Esophagus (tissue), 2 donors: ENCODE results near the gene ITGB5. TPM values are rescaled to one million over a fixed set of nuclear protein-coding genes. Genes with fewer than 3 reads are reported as not detected.

Experiments
- H3K27ac ChIP-seq, 2 donors: one replicate each; pipeline ENCODE4 v1.5.1; 2013; ENCODE audit warnings: low read depth in 2 of 2, mild to moderate bottlenecking in 2 of 2, inconsistent platforms in 1 of 2, low read length in 1 of 2, moderate library complexity in 1 of 2
- H3K27me3 ChIP-seq, 2 donors: one replicate each; pipeline ENCODE4 v1.6.1; 2013; ENCODE audit warnings: low read length in 2 of 2, control low read depth in 1 of 2, mild to moderate bottlenecking in 1 of 2; ENCODE audit not compliant: insufficient read depth in 2 of 2, control insufficient read depth in 1 of 2
- H3K36me3 ChIP-seq, 2 donors: one replicate each; pipeline ENCODE4 v1.6.1; 2013; ENCODE audit warnings: low read length in 1 of 2; ENCODE audit not compliant: control insufficient read depth in 2 of 2, insufficient read depth in 2 of 2
- H3K4me1 ChIP-seq, 2 donors: one replicate each; pipeline ENCODE4 v1.6.1; 2013; ENCODE audit warnings: low read length in 1 of 2; ENCODE audit not compliant: control insufficient read depth in 2 of 2, insufficient read depth in 2 of 2
- H3K4me3 ChIP-seq, 2 donors: one replicate each; pipeline ENCODE4 v1.5.1; 2013; ENCODE audit warnings: low read length in 2 of 2, mild to moderate bottlenecking in 2 of 2, low read depth in 1 of 2, moderate library complexity in 1 of 2
- H3K9me3 ChIP-seq, 2 donors: one replicate each; pipeline ENCODE4 v1.6.1; 2013; ENCODE audit warnings: mild to moderate bottlenecking in 2 of 2, low read depth in 1 of 2, low read length in 1 of 2, moderate library complexity in 1 of 2; ENCODE audit not compliant: control insufficient read depth in 2 of 2, insufficient read depth in 1 of 2
- WGBS, 2 donors: extraction: QIAGEN DNeasy Blood & Tissue Kit; methylation state at CpG; one replicate each; pipeline ENCODE4 v1.1.7; 2013; 5-methylcytosine and 5-hydroxymethylcytosine counted together
- polyA plus RNA-seq, 2 donors: library from polyadenylated mRNA; stranded (reverse); fragments of 200-250 nt; gene quantifications; one replicate each; pipeline ENCODE4 v1.2.3, GENCODE V29; 2013
- donor health status: healthy with polysubstance abuse.
- donor health status: Bipolar disorder and iron deficiency.

Gene ITGB5
- polyA plus RNA-seq, 2 donors, result 19.5 to 39.6 TPM

DNA sequence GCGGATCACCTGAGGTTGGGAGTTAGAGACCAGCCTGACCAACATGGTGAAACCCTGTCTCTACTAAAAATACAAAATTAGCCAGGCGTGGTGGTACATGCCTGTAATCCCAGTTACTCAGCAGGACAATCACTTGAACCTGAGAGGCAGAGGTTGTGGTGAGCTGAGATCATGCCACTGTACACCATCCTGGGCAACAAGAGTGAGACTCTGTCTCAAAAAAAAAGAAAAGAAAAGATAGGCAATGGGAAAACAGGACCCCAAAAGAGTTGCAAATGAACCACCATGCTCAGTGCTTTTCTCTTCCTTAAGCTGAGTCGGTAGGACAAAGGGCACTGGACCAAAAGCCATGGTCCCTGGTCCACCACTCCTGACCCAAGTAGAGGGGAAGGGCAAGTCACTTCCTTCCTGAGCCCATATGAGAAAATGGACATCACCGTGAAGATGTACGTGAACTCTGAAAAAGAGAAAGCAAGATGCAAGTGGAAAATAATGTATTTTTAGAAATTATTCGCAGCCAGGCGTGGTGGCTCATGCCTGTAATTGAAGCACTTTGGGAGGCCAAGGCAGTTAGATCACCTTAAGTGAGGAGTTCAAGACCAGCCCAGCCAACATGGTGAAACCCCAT is 2.6 kb downstream of the ITGB5 start:
- no peaks in the 10 kb centered on the region for H3K27me3 ChIP-seq
- peaks cover 0 to 2% of the 10 kb centered on the region in 2 donors for H3K9me3 ChIP-seq
- H3K4me1 ChIP-seq, result peaks cover 2 to 12% of the 10 kb centered on the region in 2 donors
- H3K36me3 ChIP-seq, result no peaks in the 10 kb centered on the region
- H3K27ac ChIP-seq, result peak overlapping the region; percentile 38 to 60
- WGBS, 2 donors, result 75 to 81% methylated on average over 7 of the region's 7 CpGs
- H3K4me3 ChIP-seq, result no peak overlapping the region

DNA sequence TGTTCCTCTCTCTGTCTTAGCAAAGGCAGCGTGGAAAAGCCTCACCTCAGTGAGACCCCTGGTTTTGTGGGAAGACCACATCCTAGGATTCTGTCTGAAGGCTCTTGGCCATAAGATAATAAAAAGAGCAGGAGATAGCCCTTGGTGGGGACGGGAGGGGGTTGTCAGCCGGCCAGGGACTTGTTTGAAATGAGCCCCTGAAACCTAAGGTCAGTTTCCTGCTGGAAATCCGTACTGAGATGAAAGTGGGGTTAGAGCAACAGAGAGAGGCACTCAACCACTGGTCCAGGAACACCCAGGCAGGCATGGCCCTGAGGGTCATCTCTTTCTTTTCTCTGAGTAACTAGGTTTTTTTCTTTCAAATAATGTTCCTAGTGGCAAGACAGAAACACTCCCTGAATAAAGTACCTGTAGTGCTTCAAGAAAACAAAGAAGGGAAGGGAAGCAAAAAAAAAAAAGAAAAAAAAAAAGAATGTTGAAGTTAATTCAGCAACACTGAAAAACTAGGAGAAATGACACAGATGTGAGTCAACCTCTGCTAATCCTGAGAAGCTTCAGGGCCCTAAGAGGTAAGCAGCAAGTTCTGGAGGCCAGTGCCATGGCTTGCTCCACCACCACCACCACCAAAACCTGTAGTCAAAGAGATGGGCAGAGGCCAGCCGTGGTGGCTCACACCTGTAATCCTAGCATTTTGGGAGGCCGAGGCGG is 3.2 kb downstream of the ITGB5 start:
- Histone ChIP-seq H3K4me3 (no peak overlapping the region), H3K9me3 (peaks cover 0 to 2% of the 10 kb centered on the region in 2 donors), H3K36me3 (no peaks in the 10 kb centered on the region), H3K4me1 (peaks cover 2 to 16% of the 10 kb centered on the region in 2 donors), H3K27ac (peak overlapping the region; percentile 26 to 60), H3K27me3 (no peaks in the 10 kb centered on the region)
- WGBS, 2 donors, result 68 to 73% methylated on average over 7 of the region's 7 CpGs

DNA sequence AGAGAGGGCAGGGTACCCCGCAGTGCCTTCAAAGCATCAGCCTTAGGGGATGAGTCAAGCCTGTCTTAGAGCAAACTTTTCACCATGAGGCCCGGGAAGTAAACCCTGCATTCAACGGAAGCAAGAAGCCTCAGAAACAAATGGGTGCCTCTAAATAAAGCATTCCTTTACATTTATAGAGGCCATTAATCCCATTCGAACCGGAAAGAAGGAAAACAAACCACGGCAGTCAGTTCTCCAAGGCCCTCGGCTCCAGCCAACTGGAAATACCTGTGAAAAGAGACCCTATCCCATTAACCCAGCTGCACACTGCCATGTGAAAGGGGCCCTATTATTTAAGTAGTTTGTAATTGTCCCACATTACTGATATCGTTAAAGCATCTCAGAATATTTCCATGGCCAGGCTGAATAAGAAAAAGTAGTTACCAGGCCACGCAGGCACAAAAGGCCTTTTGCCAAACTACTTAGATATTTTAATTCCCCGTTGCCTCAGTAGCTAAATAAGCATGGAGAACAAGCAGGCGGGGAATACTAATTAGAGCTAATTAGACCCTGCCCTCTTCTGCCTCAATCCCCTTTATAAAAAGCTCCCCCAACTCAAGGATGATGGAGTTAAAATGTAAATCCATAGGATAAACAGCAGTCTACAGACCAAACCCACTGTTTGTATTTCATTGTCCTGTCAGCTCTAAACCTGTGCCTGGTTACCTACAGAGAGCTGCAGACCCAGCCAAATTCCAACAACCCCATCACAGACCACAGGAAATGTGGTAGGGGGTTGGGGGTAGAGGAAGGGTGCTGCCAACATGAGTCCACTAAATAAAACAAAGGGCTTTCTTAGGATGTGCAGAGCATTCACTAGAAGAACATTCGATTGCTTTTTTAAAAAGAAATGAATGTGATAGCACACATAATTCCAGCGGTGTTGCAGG is 4.1 kb downstream of the ITGB5 start:
- H3K27ac ChIP-seq, result peak overlapping the region; percentile 18 to 57
- peaks cover 2 to 16% of the 10 kb centered on the region in 2 donors for H3K4me1 ChIP-seq
- no peak overlapping the region for H3K4me3 ChIP-seq
- no peaks in the 10 kb centered on the region for H3K36me3 ChIP-seq
- WGBS, 2 donors, result 77 to 84% methylated on average over 13 of the region's 13 CpGs
- H3K9me3 ChIP-seq, result peaks cover 0 to 2% of the 10 kb centered on the region in 2 donors
- H3K27me3 ChIP-seq, result no peaks in the 10 kb centered on the region

DNA sequence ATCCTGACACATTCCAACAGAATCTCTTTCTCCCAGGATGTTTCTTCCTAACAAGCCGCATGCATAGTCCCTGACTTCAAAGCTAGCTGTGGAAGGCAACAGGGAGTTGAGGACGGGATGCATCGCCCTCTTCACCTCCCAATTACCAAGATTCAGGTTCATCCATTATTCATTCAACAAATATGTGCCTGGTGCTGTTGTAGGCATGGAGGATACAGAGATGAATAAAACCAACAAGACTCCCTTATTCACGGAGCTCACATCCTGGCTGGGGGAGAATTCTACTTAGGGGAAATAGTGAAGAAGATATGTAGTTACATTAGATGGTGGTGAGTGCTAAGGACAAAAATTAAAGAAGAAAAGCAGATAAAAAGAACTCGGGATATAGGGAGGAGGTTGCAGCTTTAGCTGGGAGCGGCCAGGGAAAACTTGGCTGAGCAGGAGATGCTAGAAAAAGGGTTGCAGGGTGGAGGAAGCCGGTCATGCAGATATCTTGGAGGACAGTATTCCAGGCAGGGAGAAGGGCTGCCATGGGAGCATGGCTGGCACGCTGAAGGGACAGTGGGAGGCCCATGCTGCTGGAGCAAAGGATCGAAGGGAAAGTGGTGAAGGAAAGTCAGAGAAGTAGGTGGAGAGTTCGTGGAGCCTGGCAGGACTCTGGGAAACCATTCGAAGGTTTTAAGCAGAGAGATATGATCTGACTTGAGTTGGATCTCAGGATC is 5.0 kb downstream of the ITGB5 start:
- Histone ChIP-seq H3K9me3 (no peaks in the 10 kb centered on the region), H3K4me3 (no peak overlapping the region), H3K4me1 (peaks cover 2 to 17% of the 10 kb centered on the region in 2 donors), H3K27me3 (no peaks in the 10 kb centered on the region), H3K36me3 (no peaks in the 10 kb centered on the region), H3K27ac (peak overlapping the region; percentile 44 to 55)
- 88 to 90% methylated on average over 11 of the region's 11 CpGs for WGBS, 2 donors

DNA sequence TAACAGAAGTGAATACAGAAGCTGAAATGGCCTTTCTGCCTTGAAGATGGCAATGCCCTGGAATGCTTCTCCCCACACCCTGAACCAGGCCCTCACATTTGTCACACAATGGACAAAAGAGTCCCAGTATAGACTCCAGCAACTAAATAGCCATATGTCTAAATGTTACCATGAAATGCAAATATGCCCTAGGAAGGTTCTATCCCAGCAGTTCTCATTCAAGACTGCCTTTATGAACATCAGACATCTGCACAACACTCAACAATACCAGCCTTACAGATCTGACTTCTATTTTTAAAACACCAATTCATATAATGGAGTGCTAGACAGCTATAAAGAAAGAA is 7.9 kb downstream of the ITGB5 start:
- Histone ChIP-seq H3K27me3 (no peaks in the 10 kb centered on the region), H3K9me3 (no peaks in the 10 kb centered on the region), H3K4me3 (no peak overlapping the region), H3K27ac (peak overlapping the region; percentile 75 to 91), H3K36me3 (no peaks in the 10 kb centered on the region), H3K4me1 (peaks cover 2 to 13% of the 10 kb centered on the region in 2 donors)

DNA sequence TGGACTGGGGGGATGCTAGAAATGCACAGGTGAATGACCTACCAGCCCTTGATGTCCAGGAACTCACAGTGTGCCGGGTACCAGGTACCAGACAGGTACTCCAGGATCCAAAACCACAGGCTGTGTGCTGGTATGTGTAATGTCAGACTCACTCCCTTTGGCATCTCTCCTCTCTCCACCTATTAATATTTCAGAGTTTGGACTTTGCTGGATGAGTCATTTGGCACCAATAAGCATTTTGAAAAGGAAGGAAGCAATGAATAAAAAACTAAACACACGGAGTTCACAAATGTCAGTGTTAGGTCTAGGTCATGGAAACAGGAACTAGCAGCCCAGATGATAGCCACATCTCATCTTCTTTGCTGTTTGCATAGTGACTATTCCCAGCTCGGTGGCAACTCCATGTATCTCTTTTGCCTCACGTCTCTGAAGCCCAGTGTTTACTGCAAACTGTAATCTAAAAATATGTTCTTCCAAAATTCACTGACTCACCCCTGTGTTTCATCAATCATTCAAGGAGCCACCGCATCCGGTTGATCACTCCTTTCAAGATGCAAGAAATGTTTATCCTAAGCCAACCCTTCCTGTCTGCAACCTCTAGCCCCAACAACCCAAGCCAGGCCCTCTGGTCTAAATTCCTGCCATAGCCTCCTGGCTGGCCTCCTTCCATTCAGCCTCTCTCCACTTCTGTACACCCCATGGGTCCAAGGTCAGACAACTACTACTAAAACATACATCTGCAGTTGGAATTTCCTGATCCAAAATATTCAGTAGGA is 8.4 kb downstream of the ITGB5 start:
- Histone ChIP-seq H3K4me3 (no peak overlapping the region), H3K27me3 (no peaks in the 10 kb centered on the region), H3K9me3 (no peaks in the 10 kb centered on the region), H3K4me1 (peaks cover 2 to 12% of the 10 kb centered on the region in 2 donors), H3K27ac (peak overlapping the region; percentile 75 to 91), H3K36me3 (no peaks in the 10 kb centered on the region)
- WGBS, 2 donors, result 6 to 13% methylated on average over 6 of the region's 6 CpGs

DNA sequence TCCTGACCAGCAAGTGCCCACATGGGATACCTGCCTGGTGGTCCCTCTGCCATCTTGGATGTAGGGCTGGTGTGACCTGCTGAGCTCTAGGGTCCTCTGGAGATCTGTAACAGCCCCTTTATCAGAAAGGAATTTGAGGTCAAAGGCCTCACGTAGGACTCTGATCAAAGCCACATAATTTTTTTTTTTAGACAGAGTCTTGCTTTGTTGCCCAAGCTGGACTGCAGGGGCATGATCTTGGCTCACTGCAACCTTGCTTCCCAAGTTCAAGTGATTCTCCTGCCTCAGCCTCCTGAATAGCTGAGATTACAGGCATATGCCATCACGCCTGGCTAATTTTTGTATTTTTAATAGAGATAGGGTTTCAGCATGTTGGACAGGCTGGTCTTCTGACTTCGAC is 9.5 kb downstream of the ITGB5 start:
- Histone ChIP-seq H3K4me1 (peaks cover 2 to 10% of the 10 kb centered on the region in 2 donors), H3K36me3 (no peaks in the 10 kb centered on the region), H3K9me3 (no peaks in the 10 kb centered on the region), H3K4me3 (no peak overlapping the region), H3K27me3 (no peaks in the 10 kb centered on the region), H3K27ac (peak overlapping the region; percentile 17 to 75)
- 86 to 87% methylated on average over 3 of the region's 3 CpGs for WGBS, 2 donors

DNA sequence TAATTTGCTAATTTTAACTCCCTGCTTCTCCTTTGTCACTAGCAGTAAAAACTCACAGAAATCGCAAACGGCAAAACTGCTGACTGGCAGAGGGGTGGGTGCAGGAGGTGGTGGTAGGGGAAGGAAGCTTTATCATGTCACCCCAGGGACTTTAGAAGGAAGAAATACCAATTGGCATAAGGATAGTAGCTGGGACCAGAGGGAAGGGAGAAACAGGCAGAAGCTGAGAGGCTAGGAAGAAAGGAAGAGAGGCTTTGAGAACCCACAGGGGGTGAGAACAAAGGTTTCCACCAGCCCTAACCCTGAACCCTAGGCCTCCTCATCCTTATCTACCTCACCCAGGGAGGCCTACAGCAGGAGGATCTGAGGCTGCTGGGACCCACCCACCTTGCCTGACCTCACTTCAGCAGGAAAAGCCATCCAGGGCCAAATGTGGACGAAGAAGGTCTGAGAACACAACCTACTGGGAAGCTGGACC is 10.7 kb downstream of the ITGB5 start:
- Histone ChIP-seq H3K4me3 (no peak overlapping the region), H3K36me3 (no peaks in the 10 kb centered on the region), H3K4me1 (peaks cover 0 to 7% of the 10 kb centered on the region in 2 donors), H3K27me3 (no peaks in the 10 kb centered on the region), H3K27ac (peak overlapping the region in 1 of 2 donors; percentile 15), H3K9me3 (no peaks in the 10 kb centered on the region)
- WGBS, 2 donors, result 69% methylated on average over 3 of the region's 3 CpGs
